ENCODE data around the gene TASP1. TPM values are rescaled to one million over a fixed set of nuclear protein-coding genes. Genes with fewer than 3 reads are reported as not detected.

Gene TASP1
- total and polyA plus RNA-seq, 12 donors = 3.6 to 13.0 (median 9.6) TPM

DNA sequence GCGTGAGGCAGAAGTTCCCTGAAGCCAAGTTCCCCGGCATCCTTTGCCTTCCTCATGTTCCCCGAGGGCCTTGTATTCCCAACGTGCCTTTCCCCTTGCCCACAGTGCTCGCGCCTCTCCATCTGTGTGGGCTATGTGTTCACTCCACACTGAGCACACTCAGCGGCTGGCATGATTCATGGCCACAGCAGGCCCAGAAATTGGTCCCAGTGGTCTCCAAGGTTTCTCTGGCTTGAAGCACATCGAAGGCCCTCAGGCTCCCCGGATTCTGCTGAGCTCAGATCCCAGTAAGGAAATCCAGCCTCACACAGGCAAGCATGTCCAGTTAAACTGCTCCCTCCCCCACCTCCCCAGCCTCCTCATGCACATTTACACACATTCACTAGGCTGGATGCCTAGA lies 294.1 kb downstream of the TASP1 start:
- H3K4me3 ChIP-seq = no peak overlapping the region
- H3K4me1 ChIP-seq (replicated peaks in 1 of 2) = no peaks in the 10 kb centered on the region
- no peaks in the 10 kb centered on the region for H3K36me3 ChIP-seq (replicated peaks in 1 of 2)
- H3K9me3 ChIP-seq (replicated peaks in 1 of 3) = no peaks in the 10 kb centered on the region
- no peak for DNase-seq
- intact Hi-C loops (cut with DNase I) = no loop called here
- no peaks in the 10 kb centered on the region for H3K27me3 ChIP-seq
- H3K27ac ChIP-seq = no peak overlapping the region
- 87 to 91% (median 88%) methylated on average over 8 to 9 of the region's 9 CpGs for WGBS, 4 donors
- no peak for TF ChIP-seq POLR2A (IDR thresholded peaks at IDR 0.05)
- TF ChIP-seq, protein P1, sequence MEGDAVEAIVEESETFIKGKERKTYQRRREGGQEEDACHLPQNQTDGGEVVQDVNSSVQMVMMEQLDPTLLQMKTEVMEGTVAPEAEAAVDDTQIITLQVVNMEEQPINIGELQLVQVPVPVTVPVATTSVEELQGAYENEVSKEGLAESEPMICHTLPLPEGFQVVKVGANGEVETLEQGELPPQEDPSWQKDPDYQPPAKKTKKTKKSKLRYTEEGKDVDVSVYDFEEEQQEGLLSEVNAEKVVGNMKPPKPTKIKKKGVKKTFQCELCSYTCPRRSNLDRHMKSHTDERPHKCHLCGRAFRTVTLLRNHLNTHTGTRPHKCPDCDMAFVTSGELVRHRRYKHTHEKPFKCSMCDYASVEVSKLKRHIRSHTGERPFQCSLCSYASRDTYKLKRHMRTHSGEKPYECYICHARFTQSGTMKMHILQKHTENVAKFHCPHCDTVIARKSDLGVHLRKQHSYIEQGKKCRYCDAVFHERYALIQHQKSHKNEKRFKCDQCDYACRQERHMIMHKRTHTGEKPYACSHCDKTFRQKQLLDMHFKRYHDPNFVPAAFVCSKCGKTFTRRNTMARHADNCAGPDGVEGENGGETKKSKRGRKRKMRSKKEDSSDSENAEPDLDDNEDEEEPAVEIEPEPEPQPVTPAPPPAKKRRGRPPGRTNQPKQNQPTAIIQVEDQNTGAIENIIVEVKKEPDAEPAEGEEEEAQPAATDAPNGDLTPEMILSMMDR (IDR thresholded peaks at IDR 0.05) = no peak

DNA sequence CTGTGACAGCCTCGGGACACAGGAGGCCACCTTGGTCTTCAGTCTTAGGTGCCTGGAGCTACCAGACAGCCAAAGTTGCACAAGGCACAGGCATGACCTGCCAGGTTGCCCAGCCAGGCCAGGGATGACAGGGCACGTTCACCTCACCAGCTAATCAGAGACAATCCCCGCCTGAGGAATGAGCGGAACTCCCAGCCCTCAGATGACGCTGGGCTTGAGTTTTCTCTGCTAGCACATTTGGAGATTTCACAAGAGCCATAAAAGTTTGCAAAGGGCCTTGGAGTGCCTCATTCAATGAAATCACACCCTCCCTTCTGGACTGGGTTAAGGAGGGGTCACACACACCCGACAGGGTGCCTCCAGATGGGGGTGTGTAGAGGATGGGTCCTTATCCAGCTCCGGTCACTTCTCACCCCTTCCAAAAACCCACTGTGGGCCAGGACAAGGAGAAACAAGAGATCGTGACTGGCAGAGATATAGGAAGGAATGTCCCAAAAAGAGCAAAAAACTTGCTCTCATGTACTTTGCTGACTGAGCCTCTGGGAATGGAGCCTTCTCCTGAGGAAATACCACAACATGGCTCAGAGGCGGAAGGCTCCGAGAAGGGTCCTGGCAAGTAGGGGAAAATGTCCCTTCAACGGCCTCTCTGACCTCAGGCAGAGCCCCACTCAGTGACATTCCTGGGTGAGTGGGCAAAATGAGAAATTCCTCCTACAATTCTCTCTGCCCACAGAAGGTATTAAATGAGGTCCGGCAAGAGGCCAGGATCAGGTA lies 296.1 kb downstream of the TASP1 start:
- intact Hi-C loops (cut with DNase I) = no loop called here
- TF ChIP-seq, protein P1 (IDR thresholded peaks at IDR 0.05) = no peak
- no peak for TF ChIP-seq POLR2A (IDR thresholded peaks at IDR 0.05)
- 83 to 93% (median 85%) methylated on average over 11 to 12 of the region's 12 CpGs for WGBS, 4 donors
- Histone ChIP-seq H3K36me3 (replicated peaks in 1 of 2) (no peaks in the 10 kb centered on the region), H3K4me1 (replicated peaks in 1 of 2) (no peaks in the 10 kb centered on the region), H3K27me3 (no peaks in the 10 kb centered on the region), H3K4me3 (no peak overlapping the region), H3K27ac (no peak overlapping the region), H3K9me3 (replicated peaks in 1 of 3) (no peaks in the 10 kb centered on the region)
- DNase-seq = no peak

DNA sequence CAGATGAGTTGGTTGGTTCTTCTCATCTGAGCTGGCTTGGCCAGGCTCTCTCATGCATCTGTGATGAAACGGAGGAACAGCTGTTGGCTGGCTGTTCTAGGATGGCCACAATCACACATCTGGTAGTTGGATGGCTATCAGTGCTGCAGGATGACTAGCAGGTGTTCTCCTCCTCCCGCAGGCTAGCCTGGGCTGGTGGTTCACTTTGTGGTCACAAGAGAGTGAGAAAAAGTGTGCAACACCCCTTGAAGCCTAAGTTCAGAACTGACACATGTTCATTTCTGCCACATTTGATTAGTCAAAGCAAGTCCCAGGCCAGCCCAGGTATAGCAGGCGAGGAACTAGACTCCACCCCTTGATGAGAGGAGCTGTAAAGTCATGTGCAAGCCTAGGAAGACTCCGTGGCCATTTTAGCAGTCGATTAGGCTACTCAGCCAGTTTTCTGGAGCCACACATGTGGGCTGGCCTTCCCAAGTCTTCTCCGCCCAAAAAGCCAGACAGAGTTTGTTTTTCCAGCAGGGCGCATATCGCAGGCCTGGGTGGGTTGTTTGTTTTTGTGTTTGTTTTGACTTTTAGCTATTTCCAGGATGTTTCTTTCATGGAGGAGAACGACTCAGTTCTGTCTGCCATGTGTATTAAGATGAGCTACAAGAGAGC lies 296.9 kb downstream of the TASP1 start:
- no peak overlapping the region for H3K4me3 ChIP-seq
- H3K36me3 ChIP-seq (replicated peaks in 1 of 2) = no peaks in the 10 kb centered on the region
- TF ChIP-seq POLR2A (IDR thresholded peaks at IDR 0.05) = no peak
- TF ChIP-seq, protein P1 (IDR thresholded peaks at IDR 0.05) = no peak
- no peak overlapping the region for H3K27ac ChIP-seq
- H3K9me3 ChIP-seq (replicated peaks in 1 of 3) = no peaks in the 10 kb centered on the region
- no peak for DNase-seq
- no peaks in the 10 kb centered on the region for H3K4me1 ChIP-seq (replicated peaks in 1 of 2)
- H3K27me3 ChIP-seq = no peaks in the 10 kb centered on the region
- 86 to 89% (median 87%) methylated on average over 9 of the region's 9 CpGs for WGBS, 4 donors
- intact Hi-C loops (cut with DNase I) = no loop called here

DNA sequence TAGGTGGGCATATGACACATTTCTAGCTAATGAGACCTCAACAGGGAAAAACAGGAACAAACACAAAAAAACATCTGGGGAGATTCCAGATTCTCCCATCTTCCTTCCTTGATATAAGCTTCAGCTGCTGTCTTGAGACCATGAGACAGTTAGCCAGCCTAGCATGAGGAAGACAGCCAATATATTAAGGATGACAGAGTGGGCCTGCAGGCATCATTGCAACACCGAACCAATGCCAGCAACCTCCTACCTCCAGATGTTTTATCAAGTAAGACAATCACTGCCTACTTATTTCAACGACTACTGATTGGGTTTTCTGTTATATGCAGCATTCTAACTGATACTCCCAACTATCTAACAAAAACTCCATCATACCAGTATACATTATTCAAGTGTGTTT lies 298.6 kb downstream of the TASP1 start:
- TF ChIP-seq POLR2A (IDR thresholded peaks at IDR 0.05) = no peak
- TF ChIP-seq, protein P1 (IDR thresholded peaks at IDR 0.05) = no peak
- DNase-seq = no peak
- Histone ChIP-seq H3K36me3 (replicated peaks in 1 of 2) (no peaks in the 10 kb centered on the region), H3K27me3 (no peaks in the 10 kb centered on the region), H3K4me1 (replicated peaks in 1 of 2) (no peaks in the 10 kb centered on the region), H3K9me3 (replicated peaks in 1 of 3) (no peaks in the 10 kb centered on the region), H3K27ac (no peak overlapping the region), H3K4me3 (no peak overlapping the region)
- 42 to 74% (median 57%) methylated on average over 2 of the region's 2 CpGs for WGBS, 4 donors
- intact Hi-C loops (cut with DNase I) = no loop called here

Other genes with a start within 250 kb of the TASP1 start
- gene ESF1, start 146.0 kb upstream of the TASP1 start, total RNA-seq = 10 to 100 TPM in 8 of 9 donors, 1 to 10 TPM in 1; 3.6 to 23.1 (median 12.5) TPM
- 10 to 100 TPM in 2 of 3 donors, 1 to 10 TPM in 1; 7.1 to 25.4 (median 19.3) TPM for gene ESF1, start 146.0 kb upstream of the TASP1 start, polyA plus RNA-seq
- 10 to 100 TPM in 7 of 9 donors, 1 to 10 TPM in 2; 6.3 to 46.4 (median 17.9) TPM for gene NDUFAF5, start 146.1 kb upstream of the TASP1 start, total RNA-seq
- gene NDUFAF5, start 146.1 kb upstream of the TASP1 start, polyA plus RNA-seq = 10 to 100 TPM; 32.8 to 54.1 (median 37.5) TPM